Peyer's patch (tissue), 4 donors: ENCODE measurements around the gene TMEM52.
A peak's percentile ranks its signal among the peaks of the same experiment; 100 is the strongest.

Experiments
- CTCF ChIP-seq, 6 experiments: fragments of 450-650 bp in 4 of 6; fragments of 200-600 bp in 2 of 6; sonication (generic) in 1 of 6; IDR thresholded peaks; one replicate each; pipeline ENCODE4 v1.5.1; 2017 to 2019; ENCODE audit warnings: antibody characterized with exemption in 6 of 6, mild to moderate bottlenecking in 3 of 6, moderate library complexity in 1 of 6
- POLR2A ChIP-seq, 2 donors: fragments of 450-650 bp; IDR thresholded peaks; one replicate each; pipeline ENCODE4 v1.5.1; 2017; ENCODE audit warnings: antibody characterized with exemption in 2 of 2, mild to moderate bottlenecking in 2 of 2, moderate library complexity in 2 of 2

GRCh38 chr1:1942753-1943656 is 23.9 kb upstream of the TMEM52 start:
- TF ChIP-seq CTCF (IDR thresholded peaks at IDR 0.05) (peak in 2 of 6 experiments; percentile 2 to 6), POLR2A (IDR thresholded peaks at IDR 0.05) (peak; percentile 75 to 81)
